Measurements from ENCODE around the gene IRF9. TPM values are rescaled to one million over a fixed set of nuclear protein-coding genes. Genes with fewer than 3 reads are reported as not detected.
A peak's percentile ranks its signal among the peaks of the same experiment; 100 is the strongest.

IRF9 gene
- total RNA-seq, 2 experiments from 2014 or later: 133 to 136 TPM

GRCh38 chr14:24126939-24127338 lies 34.1 kb upstream of the IRF9 start:
- Mint-ChIP-seq H3K36me3 (peaks cover 2% of the 10 kb centered on the region), H3K4me1 (peaks cover 6% of the 10 kb centered on the region), H3K4me3 (no peak overlapping the region), H3K27me3 (no peaks in the 10 kb centered on the region), H3K9me3 (no peaks in the 10 kb centered on the region), H3K27ac (no peak overlapping the region)
- DNase-seq: no peak

DNA sequence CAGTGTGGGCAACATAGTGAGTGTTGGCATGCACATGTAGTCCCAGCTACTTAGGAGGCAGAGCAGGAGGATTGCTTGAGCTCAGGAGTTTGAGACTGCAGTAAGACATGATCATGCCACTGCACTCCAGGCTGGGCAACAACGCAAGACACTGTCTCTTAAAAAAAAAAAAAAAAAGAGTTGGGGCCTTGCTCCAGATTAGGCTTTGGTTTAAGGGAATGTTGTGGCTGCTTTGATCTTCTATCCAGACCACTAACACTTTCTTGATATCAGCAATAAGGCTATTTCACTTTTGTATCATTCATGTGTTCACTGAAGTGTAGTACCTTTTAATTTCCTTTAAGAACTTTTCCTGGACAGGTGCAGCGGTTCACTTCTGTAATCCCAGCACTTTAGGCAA lies 33.4 kb upstream of the IRF9 start:
- H3K27me3 Mint-ChIP-seq: no peaks in the 10 kb centered on the region
- no peak for DNase-seq
- H3K4me3 Mint-ChIP-seq: no peak overlapping the region
- H3K36me3 Mint-ChIP-seq: peaks cover 2% of the 10 kb centered on the region
- H3K4me1 Mint-ChIP-seq: peaks cover 14% of the 10 kb centered on the region
- no peaks in the 10 kb centered on the region for H3K9me3 Mint-ChIP-seq
- H3K27ac Mint-ChIP-seq: no peak overlapping the region

DNA sequence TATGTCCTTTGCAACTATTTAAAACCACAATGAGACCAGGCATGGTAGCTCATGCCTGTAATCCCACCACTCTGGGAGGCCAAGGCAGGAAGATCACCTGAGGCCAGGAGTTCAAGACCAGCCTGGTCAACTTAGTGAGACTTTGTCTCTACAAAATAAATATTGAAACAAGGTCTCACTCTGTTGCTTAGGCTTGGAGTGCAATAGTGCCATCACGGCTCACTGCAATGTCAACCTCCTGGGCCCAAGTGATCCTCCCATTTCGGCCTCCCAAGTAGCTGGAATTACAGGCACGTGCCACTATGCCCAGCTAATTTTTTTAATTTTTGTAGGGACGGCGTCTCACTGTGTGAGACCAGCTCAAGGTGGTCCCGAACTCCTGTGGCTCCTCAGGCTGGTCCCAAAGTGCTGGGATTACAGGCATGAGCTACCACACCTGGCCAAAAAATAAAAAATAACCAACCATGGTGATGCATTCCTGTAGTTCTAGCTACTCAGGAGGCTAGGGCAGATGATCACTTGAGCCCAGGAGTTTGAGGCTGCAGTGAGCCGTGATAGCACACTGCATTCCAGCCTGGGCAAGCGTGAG lies 31.6 kb upstream of the IRF9 start:
- Mint-ChIP-seq H3K27me3 (no peaks in the 10 kb centered on the region), H3K27ac (no peak overlapping the region), H3K9me3 (no peaks in the 10 kb centered on the region), H3K4me1 (peaks cover 19% of the 10 kb centered on the region), H3K4me3 (no peak overlapping the region), H3K36me3 (peaks cover 2% of the 10 kb centered on the region)
- no peak for DNase-seq

GRCh38 chr14:24130380-24130716 lies 30.7 kb upstream of the IRF9 start, which contains the start of gene FITM1:
Gene FITM1, plus strand, starts transcription at chr14:24130659. Its CDS starts 905 bp downstream, at chr14:24131564.
- Mint-ChIP-seq H3K36me3 (peaks cover 2% of the 10 kb centered on the region), H3K9me3 (no peaks in the 10 kb centered on the region), H3K4me3 (no peak within 1 kb of the TSS), H3K27ac (peak within 1 kb of the TSS; percentile 60), H3K4me1 (peaks cover 24% of the 10 kb centered on the region), H3K27me3 (no peaks in the 10 kb centered on the region)
- no peak for DNase-seq

DNA sequence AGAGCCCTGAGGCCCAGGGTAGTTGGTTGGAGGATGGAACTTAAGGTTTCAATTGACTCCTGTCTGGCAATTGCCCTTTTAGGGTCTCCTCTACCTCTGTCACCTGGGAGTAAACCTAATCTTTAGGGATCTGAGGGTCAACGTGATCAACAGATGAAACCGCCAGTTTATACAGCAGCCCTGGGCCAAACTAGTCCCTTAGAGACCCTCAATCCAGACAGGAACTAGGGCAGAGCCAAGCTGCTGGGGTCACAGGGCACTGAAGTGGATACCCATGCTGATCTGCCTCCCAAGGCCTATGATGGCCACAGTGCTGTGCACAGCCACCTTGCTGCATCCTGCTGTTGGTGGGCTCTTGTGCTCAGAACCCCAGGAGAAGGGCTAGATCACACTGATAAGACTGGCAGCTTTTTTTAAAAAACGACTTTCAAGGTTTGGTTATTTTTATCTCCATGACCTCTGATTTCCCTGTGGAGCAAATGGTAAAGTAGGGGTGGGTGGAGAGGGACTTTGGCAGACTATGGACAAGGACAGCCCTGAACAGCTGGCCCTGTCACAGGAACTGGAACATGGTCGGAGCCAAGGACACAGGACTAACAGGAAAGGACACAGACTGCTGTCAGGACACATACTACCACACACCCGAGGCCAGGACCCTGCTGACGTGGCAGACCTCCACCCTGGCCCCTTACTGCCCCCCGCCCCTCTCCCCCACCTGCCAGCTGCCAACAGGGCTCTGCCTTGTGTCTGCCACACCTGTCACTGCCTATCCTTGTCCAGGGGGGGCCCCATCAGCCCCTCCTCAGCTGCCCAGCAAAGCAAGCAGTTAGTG lies 30.1 kb upstream of the IRF9 start:
- peaks cover 26% of the 10 kb centered on the region for H3K4me1 Mint-ChIP-seq
- no peak overlapping the region for H3K4me3 Mint-ChIP-seq
- peak overlapping the region; percentile 60 for H3K27ac Mint-ChIP-seq
- H3K27me3 Mint-ChIP-seq: no peaks in the 10 kb centered on the region
- peaks cover 2% of the 10 kb centered on the region for H3K36me3 Mint-ChIP-seq
- DNase-seq: no peak
- H3K9me3 Mint-ChIP-seq: no peaks in the 10 kb centered on the region

GRCh38 chr14:24131549-24131966 lies 29.5 kb upstream of the IRF9 start:
- Mint-ChIP-seq H3K9me3 (no peaks in the 10 kb centered on the region), H3K4me3 (no peak overlapping the region), H3K27ac (peak overlapping the region; percentile 89), H3K4me1 (peaks cover 26% of the 10 kb centered on the region), H3K36me3 (peaks cover 4% of the 10 kb centered on the region), H3K27me3 (no peaks in the 10 kb centered on the region)
- DNase-seq: no peak

- DNase-seq: peak; percentile 43
- Mint-ChIP-seq H3K4me1 (peaks cover 31% of the 10 kb centered on the region), H3K9me3 (no peaks in the 10 kb centered on the region), H3K4me3 (peak overlapping the region; percentile 22), H3K27ac (peak overlapping the region; percentile 89), H3K36me3 (peaks cover 10% of the 10 kb centered on the region), H3K27me3 (no peaks in the 10 kb centered on the region)
Observed at GRCh38 chr14:24132061-24132685, 28.9 kb upstream of the IRF9 start.

- Mint-ChIP-seq H3K27me3 (no peaks in the 10 kb centered on the region), H3K27ac (peak overlapping the region; percentile 89), H3K4me3 (peak overlapping the region; percentile 22)
Observed at GRCh38 chr14:24132976-24133375, 28.1 kb upstream of the IRF9 start.

DNA sequence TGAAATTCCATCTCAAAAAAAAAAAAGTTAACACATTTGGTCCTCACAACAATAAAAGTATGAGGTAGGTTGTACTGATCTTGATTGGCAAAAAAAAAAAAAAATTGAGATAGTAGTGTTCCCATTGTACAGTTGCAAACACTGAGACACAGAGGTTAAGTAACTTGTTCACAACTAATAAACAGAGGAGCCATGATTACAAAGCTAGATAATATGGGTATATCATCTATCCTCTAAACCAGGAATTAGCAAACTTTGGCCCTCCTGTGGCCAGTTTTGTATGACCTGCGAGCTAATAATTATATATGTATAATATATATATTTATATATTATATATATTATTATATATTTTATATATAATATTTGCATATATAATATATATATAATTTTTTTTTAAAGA lies 27.3 kb upstream of the IRF9 start:
- H3K27ac Mint-ChIP-seq: no peak overlapping the region
- H3K36me3 Mint-ChIP-seq: peaks cover 20% of the 10 kb centered on the region
- H3K27me3 Mint-ChIP-seq: no peaks in the 10 kb centered on the region
- H3K4me1 Mint-ChIP-seq: peaks cover 41% of the 10 kb centered on the region
- no peak overlapping the region for H3K4me3 Mint-ChIP-seq
- no peak for DNase-seq
- H3K9me3 Mint-ChIP-seq: no peaks in the 10 kb centered on the region

More at GRCh38 chr14:24132976-24133375, 28.1 kb upstream of the IRF9 start:
- Mint-ChIP-seq H3K36me3 (peaks cover 12% of the 10 kb centered on the region), H3K9me3 (no peaks in the 10 kb centered on the region), H3K4me1 (peaks cover 36% of the 10 kb centered on the region)
- DNase-seq: no peak

- H3K4me3 Mint-ChIP-seq: peak overlapping the region; percentile 94
- H3K27ac Mint-ChIP-seq: peak overlapping the region; percentile 79
- no peaks in the 10 kb centered on the region for H3K9me3 Mint-ChIP-seq
- peaks cover 53% of the 10 kb centered on the region for H3K4me1 Mint-ChIP-seq
- no peak for DNase-seq
- peaks cover 32% of the 10 kb centered on the region for H3K36me3 Mint-ChIP-seq
- H3K27me3 Mint-ChIP-seq: no peaks in the 10 kb centered on the region
Observed at GRCh38 chr14:24135584-24135833, 25.6 kb upstream of the IRF9 start.

DNA sequence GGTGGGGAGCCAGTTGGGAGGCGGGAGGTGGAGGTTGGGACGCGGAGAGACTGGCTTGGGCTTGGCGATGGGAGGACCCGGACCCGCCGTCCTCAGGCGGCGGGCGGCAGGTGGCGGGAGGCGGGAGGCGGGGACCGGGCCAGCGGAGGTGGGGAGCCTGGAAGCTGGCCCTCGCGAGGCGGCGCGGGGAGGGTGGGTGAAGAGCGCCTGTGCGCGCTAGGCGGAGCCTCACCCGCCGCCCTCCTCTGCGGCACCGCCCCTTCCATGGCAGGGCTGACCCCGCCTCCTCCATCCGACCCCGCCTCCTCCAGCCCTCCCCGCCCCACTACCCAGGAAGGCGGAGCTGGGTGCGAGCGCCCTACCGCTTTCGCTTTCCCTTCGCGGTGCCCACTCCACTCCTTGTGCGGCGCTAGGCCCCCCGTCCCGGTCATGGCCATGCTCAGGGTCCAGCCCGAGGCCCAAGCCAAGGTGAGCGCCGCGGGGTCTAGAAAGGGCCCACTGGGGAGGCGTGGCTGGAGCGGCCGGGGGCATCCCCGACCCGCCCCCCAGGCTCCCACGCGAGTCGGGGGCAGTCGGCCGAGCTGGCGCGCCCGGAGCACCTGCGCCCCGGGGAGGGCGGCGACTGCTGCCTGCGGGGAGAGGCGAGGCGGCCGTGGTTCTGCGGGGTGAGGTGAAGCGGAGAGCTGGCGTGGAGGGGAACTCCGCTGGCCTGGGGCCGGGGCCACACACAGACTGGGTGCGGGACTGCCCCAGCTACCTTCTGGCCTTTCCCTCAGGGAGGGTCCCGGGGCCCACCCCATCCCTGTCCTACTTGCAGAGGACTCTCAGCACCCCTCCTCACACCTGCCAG lies 25.0 kb upstream of the IRF9 start, which contains the start of gene PSME1:
Gene PSME1, plus strand, starts transcription at position 361 of the 850 bp plus-strand sequence. Its CDS starts 69 bp downstream, at position 430.
- peak; percentile 95 for DNase-seq
- Mint-ChIP-seq H3K9me3 (no peaks in the 10 kb centered on the region), H3K4me3 (peak within 1 kb of the TSS; percentile 94), H3K27me3 (no peaks in the 10 kb centered on the region), H3K36me3 (peaks cover 36% of the 10 kb centered on the region), H3K4me1 (peaks cover 53% of the 10 kb centered on the region), H3K27ac (peak within 1 kb of the TSS; percentile 92)

DNA sequence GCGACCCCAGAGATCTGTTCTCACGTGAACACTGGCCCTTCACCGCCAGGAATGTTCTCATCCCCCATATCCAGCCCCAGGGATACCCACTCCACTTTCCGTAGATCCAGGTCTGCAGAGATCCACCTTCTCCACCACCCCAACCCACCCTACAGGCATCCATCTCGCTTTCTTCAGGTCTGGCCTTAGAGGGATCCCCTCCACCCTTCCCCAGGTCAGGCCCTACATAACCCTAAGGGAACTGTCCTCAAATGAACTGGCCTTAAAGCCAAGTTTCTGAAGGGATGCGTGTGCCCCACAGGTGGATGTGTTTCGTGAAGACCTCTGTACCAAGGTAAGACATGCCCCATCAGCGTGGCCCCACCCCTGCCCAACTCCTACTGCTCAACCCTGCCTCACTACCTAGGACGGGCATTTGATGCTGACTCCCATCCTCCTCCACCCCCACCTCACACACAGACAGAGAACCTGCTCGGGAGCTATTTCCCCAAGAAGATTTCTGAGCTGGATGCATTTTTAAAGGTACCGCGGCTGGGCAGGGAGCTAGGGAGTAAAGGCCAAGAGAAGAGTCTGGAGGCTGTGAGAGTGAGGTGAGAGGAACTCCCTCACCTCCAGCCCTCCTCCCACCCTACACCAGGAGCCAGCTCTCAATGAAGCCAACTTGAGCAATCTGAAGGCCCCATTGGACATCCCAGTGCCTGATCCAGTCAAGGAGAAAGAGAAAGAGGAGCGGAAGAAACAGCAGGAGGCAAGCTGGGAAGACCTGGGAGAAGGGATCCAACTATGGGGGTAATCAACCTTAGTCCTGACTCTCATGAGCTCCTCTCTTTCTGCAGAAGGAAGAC lies 24.2 kb upstream of the IRF9 start:
- Mint-ChIP-seq H3K4me3 (peak overlapping the region; percentile 94), H3K27me3 (no peaks in the 10 kb centered on the region), H3K27ac (peak overlapping the region; percentile 92), H3K36me3 (peaks cover 39% of the 10 kb centered on the region), H3K4me1 (peaks cover 54% of the 10 kb centered on the region), H3K9me3 (no peaks in the 10 kb centered on the region)
- no peak for DNase-seq

- Mint-ChIP-seq H3K27ac (peak overlapping the region; percentile 92), H3K27me3 (no peaks in the 10 kb centered on the region), H3K4me3 (peak overlapping the region; percentile 94), H3K4me1 (peaks cover 48% of the 10 kb centered on the region), H3K9me3 (no peaks in the 10 kb centered on the region), H3K36me3 (peaks cover 44% of the 10 kb centered on the region)
- DNase-seq: no peak
Observed at GRCh38 chr14:24137529-24138395, 23.3 kb upstream of the IRF9 start.

Data from activated naive CD8-positive, alpha-beta T cell treated with anti-CD3 and anti-CD28 coated beads for 36 hours (primary cell).